GM12872 (cell line): ENCODE data around the gene PISD.

Experiments used
- TF ChIP-seq, protein P1 (sequence below): IDR thresholded peaks from 3 replicates; pipeline ENCODE4 v1.5.1; 2011; ENCODE audit warnings: low read depth, mild to moderate bottlenecking, low read length, moderate library complexity; ENCODE audit not compliant: insufficient read depth

The PISD gene

DNA sequence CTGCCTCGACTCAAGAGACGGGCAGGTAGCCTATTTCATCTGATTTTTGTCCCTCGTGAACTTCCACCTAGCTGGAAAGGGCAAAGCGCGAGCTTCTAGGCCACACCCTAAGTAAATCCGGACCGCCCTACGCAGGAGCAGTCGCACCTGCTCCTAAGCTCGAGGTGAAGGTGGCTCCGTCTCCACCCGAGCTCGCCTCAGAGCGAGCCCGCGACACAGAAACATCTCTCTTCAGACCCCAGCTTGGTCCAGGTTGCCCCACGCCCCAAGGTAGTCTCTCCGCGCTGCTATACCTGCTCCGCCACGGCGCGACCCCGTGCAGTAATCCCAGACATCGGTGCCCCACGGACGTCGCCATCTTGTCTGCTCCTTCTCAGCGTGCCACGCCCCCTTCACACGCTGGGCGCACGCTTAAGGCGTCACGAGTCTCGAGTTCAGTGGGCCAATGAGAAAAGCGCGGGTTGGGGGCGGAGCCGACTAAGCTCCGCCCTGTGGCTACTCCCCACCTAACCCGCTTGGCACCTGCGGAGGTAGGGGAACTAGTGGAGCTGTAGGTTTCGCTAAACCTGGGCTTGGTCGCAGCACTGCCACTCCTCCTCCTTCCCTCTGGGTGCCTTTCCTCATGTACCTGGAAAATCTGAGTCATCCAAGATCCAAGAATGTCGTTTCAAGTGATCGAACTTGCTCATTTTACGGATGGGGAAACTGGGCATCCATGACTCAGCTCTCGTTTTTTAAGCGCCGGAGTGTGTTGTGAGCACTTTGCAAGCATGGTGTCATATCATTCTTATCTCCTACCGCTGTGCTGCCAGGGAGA, at the start of gene PISD:
PISD (minus strand) TSS at position 365 of the 817 bp plus-strand sequence; CDS start at position 358, 7 bp downstream.
- TF ChIP-seq, protein P1, sequence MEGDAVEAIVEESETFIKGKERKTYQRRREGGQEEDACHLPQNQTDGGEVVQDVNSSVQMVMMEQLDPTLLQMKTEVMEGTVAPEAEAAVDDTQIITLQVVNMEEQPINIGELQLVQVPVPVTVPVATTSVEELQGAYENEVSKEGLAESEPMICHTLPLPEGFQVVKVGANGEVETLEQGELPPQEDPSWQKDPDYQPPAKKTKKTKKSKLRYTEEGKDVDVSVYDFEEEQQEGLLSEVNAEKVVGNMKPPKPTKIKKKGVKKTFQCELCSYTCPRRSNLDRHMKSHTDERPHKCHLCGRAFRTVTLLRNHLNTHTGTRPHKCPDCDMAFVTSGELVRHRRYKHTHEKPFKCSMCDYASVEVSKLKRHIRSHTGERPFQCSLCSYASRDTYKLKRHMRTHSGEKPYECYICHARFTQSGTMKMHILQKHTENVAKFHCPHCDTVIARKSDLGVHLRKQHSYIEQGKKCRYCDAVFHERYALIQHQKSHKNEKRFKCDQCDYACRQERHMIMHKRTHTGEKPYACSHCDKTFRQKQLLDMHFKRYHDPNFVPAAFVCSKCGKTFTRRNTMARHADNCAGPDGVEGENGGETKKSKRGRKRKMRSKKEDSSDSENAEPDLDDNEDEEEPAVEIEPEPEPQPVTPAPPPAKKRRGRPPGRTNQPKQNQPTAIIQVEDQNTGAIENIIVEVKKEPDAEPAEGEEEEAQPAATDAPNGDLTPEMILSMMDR, result no peak

DNA sequence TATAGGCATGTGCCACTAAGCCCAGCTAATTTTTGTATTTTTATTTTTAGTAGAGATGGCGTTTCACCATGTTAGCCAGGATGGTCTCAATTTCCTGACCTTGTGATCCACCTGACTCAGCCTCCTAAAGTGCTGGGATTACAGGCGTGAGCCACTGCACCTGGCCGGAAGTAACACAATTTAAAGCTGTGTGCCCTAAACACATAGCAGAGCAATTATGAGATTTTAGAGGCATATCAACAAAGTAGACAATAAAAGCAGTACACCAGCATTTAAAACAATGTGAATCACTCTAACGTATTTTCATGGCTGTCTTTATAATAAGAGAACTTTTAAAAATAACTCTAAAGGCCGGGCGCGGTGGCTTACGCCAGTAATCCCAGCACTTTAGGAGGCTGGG, 45.5 kb upstream of the PISD start:
- TF ChIP-seq, protein P1, result no peak

DNA sequence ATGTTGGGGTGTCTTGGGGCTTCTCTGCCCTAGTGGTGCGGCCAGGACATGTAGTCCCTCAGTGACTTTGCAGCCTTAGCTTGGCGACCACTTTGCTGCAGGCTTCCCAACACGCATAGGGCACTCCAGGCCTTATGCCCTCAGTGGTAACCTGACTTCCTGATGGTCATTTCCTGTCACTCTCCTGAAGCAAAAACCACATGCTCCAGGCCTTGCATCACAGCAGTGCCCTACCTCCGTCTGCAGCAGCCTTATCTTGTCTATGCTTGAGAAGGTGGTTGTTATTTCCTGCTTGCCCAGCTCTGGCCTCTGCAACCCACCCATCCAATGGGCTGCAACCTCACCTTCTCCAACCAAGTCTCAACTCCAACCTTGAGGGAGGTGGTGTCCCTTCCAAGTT, 33.4 kb upstream of the PISD start:
- TF ChIP-seq, protein P1, result no peak

DNA sequence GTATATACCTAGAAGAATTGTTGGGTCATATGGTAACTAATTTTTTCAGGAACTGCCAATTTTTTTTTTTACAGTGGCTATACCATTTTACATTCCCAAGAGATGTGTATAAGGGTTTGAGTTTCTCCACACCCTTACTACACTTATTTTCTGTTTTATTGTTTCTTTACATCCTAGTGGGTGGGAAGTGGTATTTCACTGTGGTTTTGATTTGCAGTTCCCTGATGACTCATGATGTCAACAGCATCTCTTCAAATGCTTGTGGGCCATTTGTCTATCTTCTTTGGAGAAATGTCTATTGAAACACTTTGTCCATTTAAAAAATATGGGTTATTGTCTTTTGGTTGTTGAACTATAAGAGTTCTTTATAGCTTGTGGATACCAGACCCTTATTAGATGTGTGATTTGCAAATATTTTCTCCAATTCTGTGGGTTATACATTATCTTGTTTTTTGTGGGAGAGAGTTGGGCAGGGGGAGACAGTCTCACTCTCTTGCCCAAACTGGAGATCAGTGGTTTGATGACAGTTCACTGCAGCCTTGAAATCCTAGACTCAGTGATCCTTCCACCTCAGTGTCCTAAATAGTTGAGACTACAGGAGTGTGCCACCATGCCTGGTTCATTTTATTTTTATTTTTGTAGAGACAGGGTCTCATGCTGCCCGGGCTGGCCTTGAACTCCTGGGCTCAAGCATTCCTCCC, 30.3 kb upstream of the PISD start:
- TF ChIP-seq, protein P1, result no peak

DNA sequence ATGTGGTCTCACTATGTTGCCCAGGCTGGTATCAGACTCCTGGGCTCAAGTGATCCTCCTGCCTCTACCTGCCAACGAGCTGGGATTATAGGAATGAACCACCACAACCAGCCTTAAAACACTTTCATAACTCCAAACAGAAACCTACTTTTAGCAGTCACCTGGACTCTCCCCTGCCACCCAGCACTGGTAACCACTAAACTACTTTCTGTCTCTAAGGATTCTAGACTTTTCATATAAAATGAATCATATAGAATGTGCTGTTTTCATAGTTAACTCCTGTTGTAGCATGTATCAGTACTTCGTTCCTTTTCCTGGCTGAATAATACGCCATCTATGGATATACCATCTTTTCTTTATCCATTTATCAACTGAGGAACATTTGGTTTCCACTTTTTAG, 29.4 kb upstream of the PISD start:
- TF ChIP-seq, protein P1, result no peak

DNA sequence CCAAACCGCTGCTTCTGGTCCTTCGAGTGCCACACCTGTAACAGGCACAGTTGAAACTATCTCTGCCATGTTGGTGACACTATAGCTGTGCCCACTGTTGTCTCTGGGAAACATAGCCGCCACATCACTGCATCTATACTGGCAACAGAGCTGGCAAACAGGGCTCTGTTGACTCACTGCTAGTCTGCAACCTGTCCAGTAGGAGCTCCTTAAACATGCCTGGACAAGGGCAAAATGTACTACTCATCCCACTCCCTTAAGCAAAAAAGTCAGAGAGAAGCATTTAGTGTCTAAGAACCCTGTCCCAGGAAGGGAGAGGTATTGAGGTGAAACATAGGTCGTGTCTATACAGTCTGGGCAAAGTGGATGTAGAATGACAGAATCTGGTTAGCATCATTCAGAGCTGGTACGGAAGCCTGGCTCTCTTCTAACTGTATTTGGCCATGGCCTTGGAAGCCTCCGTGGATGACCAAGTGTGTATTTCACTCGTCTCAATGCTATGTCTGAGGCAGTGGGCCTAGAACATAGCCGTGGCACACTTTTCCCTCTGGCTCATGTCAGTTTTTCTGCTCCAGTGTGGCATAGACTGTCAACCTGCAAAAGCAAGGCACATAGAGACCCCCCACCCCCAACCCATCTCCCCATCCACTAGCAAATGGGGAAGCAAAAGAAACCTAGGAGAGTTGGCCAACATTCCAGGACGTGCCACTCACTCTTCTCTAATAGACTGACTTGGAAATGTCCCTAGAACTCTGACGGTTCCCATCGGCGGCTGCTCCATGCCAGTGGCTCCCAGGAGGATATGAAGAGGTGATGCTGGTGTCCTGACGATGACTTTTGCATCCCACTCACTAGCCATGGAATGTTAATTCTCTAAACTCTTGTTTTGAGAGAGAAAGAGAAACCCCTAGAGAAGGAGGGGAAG, 21.4 kb upstream of the PISD start:
- TF ChIP-seq, protein P1, result no peak

DNA sequence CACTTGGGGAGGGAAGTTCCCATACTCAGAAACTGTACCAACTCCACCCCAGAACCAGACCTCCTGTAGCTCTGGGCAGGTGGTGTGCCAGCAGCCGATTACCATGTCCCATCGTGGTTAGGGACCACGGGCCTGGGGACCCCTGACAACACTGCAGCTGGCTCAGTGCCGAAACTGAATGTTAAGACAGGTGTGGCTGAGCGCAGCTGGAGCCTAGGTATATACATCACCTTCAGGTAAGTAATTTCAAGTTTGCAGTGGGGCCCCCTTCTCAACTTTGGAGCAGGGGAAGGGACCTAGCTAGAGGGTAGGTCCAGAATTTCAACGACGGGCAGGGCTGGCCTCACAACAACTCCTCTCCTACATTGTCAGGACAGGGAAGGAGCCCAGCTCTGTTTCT, 20.7 kb upstream of the PISD start:
- TF ChIP-seq, protein P1, result no peak
